CMK (cell line): Measurements from ENCODE around the gene CCDC201.

ENCODE experiments used
- DNase-seq: peaks from one replicate; pipeline ENCODE4 v3.0.0-alpha.2; 2010; ENCODE audit warnings: low read depth

Gene CCDC201

DNA sequence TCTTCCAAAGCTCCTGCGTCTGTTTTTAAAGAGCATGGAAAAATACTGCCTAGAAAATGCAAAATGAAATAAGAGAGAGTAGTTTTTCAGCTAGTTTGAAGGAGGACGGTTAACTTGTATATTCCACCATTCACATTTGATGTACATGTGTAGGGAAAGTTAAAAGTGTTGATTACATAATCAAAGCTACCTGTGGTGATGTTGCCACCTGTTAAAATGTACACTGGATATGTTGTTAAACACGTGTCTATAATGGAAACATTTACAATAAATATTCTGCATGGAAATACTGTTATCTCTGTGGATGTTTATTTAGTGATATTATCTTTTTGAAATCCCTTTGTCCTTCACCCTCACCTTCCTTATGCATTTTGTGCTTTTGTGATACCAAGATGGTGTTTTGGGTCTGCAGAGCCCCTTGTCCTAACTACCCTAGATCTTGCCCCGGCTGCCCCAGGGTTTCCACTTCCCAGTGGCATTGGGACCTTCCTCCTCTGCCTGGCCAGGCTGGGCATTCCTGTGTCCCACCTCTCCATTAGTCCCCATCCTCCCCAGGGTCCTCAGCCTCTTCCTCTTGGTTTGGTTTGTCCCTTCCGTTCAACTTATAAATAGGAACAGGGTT, 20.6 kb upstream of the CCDC201 start:
- DNase-seq = no peak

DNA sequence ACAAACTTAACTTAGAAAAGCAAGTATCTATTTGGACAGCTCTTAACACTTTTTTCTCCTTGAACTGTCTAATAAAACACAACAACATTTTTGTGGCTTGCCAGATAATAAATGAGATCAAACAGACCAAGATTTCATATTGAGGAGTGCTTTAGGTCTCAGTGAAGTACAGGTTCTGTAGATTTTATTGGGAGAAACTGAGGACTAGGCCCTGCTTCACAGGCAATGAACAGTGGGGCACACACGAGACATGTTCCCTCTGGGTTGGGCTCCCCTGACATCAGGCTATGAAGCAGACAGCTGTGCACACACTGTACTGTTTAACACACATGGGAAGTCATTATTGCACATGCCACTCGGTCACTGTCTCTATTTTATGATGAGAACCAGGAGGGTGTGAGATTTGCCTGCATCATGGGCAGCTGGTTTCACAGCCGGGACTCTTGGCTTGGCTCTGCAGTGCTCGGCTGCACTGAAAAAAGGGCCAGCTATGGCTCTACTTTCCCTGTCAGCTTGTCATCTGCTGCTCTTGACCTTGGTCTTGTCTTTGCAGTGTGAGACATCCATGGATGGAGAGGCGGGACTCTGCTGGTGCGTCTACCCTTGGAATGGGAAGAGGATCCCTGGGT, 19.6 kb upstream of the CCDC201 start:
- DNase-seq = no peak

GRCh38 chr7:45891462-45892402, 18.9 kb upstream of the CCDC201 start:
- no peak for DNase-seq

DNA sequence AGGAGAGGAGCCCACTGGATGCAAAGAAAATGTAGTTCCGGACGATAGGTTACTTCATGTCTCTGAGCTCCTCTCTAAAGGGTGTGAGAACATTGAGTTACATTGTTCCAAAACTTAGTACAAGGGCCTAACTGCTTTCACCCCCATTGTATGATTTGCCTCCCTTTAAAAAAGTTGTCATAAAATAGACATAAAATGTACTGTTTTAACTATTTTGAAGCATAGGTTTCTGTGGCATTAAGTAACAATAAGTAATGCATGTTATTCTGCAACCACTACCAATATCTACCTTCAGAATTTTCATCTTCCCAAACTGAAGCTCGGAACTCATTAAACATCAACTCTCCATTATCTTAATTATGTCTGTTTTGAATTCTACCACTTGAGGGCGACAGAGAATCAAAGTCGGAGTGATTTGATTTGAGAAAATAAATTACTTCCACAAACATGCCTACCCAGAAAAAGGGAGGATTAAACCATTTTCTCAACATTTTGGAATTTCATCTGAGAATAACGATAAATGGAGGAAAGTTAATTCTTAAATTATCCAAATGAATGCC, 18.1 kb upstream of the CCDC201 start:
- DNase-seq = no peak

DNA sequence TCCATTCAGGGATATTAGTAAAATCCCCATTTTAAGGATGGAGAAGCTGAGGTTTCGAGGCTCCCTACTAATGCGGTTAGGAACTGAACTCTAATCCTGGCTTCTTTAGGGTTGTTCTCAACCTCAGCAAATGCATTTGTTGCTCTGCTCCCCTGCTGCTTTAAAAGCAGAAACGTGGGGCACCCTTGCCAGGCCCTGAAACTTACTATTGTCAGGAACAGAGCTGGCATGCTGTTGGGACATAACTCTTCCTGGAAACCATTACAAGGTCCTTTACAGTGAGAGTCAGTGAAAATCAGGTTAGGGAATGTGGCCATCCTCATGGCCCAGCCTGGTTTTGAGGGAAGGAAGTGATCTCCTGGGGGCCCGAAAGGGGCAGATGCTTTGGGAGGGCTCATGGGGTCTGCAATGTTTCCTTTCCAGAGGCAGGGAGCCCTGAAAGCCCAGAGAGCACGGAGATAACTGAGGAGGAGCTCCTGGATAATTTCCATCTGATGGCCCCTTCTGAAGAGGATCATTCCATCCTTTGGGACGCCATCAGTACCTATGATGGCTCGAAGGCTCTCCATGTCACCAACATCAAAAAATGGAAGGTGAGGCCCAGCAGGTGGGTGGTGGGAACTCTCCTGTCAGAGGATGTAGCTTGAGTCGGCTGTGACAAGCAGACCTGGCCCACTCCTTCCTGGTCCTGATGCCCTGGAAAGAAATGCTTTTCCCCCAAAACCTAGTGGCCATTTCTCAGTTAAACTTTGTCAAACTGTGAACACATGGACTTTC, 17.4 kb upstream of the CCDC201 start:
- no peak for DNase-seq

- no peak for DNase-seq
These were observed 16.6 kb upstream of the CCDC201 start for GRCh38 chr7:45889367-45890067.

GRCh38 chr7:45888993-45889366, 16.1 kb upstream of the CCDC201 start:
- DNase-seq = no peak

GRCh38 chr7:45888185-45888992, 15.5 kb upstream of the CCDC201 start, which contains the start of gene IGFBP1:
Gene IGFBP1 (plus strand): TSS chr7:45888488. CDS start chr7:45888653, 165 bp downstream.
- no peak for DNase-seq

DNA sequence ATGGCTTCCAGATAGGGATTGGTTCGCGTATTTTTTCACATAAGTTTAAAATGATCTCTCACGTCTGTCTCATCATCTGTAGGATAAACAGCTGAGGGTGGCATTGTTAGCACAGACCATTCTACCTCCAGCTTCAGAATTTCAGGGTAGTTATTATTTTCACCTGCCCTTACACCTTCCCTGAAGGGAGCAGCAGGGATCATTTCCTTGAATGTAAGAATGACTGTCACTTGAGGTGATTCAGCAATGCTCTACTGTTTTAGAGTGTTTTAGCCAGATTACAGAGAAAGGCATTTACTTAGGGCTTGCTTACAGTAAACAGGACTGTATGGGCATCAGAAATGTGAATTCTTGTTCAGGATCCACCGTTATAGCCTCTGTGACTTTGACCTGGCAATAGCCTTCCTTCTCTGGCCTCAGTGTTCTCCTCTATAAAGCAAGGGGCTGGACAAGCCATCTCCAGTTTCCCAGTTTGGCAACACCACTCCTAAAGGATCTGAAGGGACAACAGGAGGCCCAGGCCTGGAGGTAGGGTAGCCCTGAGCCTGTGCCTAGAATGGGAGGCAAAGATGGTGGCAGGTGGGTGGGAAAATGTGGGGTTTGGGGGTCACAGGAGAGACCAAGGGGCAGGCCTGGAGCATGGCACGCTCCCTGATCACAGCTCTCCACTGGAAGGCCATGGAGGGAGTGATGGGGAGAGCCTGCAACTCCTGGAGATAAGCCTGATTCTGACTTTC, 14.2 kb upstream of the CCDC201 start:
- no peak for DNase-seq

- DNase-seq = no peak
These were observed 12.5 kb upstream of the CCDC201 start for GRCh38 chr7:45885264-45885882.

GRCh38 chr7:45884136-45884535, 11.3 kb upstream of the CCDC201 start:
- DNase-seq = no peak

- DNase-seq = no peak
These were observed 9.6 kb upstream of the CCDC201 start for GRCh38 chr7:45882465-45882810.

GRCh38 chr7:45881759-45882464, 9.0 kb upstream of the CCDC201 start:
- DNase-seq = no peak

- no peak for DNase-seq
These were observed 8.4 kb upstream of the CCDC201 start for GRCh38 chr7:45881280-45881758.

- no peak for DNase-seq
These were observed 7.6 kb upstream of the CCDC201 start for GRCh38 chr7:45880433-45880860.

GRCh38 chr7:45878457-45879144, 5.7 kb upstream of the CCDC201 start:
- DNase-seq = no peak

GRCh38 chr7:45876519-45876918, 3.6 kb upstream of the CCDC201 start:
- DNase-seq = no peak
